GM19468 (cell line): ENCODE measurements around the gene SUCLG1.
"Not testable (repeated sequence)": the region's sequence is repeated elsewhere in the genome, so short reads cannot be mapped to it uniquely, and the experiment has no call there.

Experiments used
- ATAC-seq: cut with Tn5 transposase; IDR thresholded peaks from one replicate; pipeline ENCODE4 v1.9.1; 2021; ENCODE audit warnings: mild to moderate bottlenecking, moderate library complexity, moderate number of reproducible peaks; ENCODE audit not compliant: unreplicated experiment; ENCODE audit errors: extremely low read depth

The SUCLG1 gene

GRCh38 chr2:84427235-84428138 lies 31.6 kb downstream of the SUCLG1 start:
- peak; percentile 47 for ATAC-seq

- no peak for ATAC-seq
These were observed 33.8 kb downstream of the SUCLG1 start for GRCh38 chr2:84425310-84425709.

GRCh38 chr2:84424152-84424551 lies 34.9 kb downstream of the SUCLG1 start:
- ATAC-seq: no peak

- ATAC-seq: no peak
These were observed 37.3 kb downstream of the SUCLG1 start for GRCh38 chr2:84421791-84422190.

GRCh38 chr2:84421197-84421596 lies 37.9 kb downstream of the SUCLG1 start:
- no peak for ATAC-seq

GRCh38 chr2:84417453-84418145 lies 41.5 kb downstream of the SUCLG1 start:
- no peak for ATAC-seq

GRCh38 chr2:84409531-84409930 lies 49.5 kb downstream of the SUCLG1 start:
- ATAC-seq: no peak

- ATAC-seq: not testable (repeated sequence)
These were observed 57.0 kb downstream of the SUCLG1 start for GRCh38 chr2:84402111-84402510.

GRCh38 chr2:84399839-84400238 lies 59.2 kb downstream of the SUCLG1 start:
- ATAC-seq: not testable (repeated sequence)

- no peak for ATAC-seq
These were observed 63.3 kb downstream of the SUCLG1 start for GRCh38 chr2:84395820-84396219.

GRCh38 chr2:84394628-84395027 lies 64.5 kb downstream of the SUCLG1 start:
- ATAC-seq: no peak

- ATAC-seq: no peak
These were observed 65.3 kb downstream of the SUCLG1 start for GRCh38 chr2:84393829-84394228.

- no peak for ATAC-seq
These were observed 69.3 kb downstream of the SUCLG1 start for GRCh38 chr2:84389794-84390193.

GRCh38 chr2:84388921-84389490 lies 70.1 kb downstream of the SUCLG1 start:
- no peak for ATAC-seq

- no peak for ATAC-seq
These were observed 70.9 kb downstream of the SUCLG1 start for GRCh38 chr2:84388133-84388532.

GRCh38 chr2:84386336-84387040 lies 72.6 kb downstream of the SUCLG1 start:
- no peak for ATAC-seq

GRCh38 chr2:84383271-84383670 lies 75.8 kb downstream of the SUCLG1 start:
- ATAC-seq: no peak

- ATAC-seq: no peak
These were observed 78.2 kb downstream of the SUCLG1 start for GRCh38 chr2:84380875-84381274.

- no peak for ATAC-seq
These were observed 80.1 kb downstream of the SUCLG1 start for GRCh38 chr2:84378960-84379359.

GRCh38 chr2:84375020-84375419 lies 84.1 kb downstream of the SUCLG1 start:
- ATAC-seq: no peak
